Measurements from ENCODE around the gene CNOT4.

GRCh38 chr7:135327458-135327857, 182.4 kb downstream of the CNOT4 start:
- TF ChIP-seq CTCF (IDR thresholded peaks at IDR 0.05; ENCODE audit: low read depth, low read length) = no peak
- TF ChIP-seq, protein P1, sequence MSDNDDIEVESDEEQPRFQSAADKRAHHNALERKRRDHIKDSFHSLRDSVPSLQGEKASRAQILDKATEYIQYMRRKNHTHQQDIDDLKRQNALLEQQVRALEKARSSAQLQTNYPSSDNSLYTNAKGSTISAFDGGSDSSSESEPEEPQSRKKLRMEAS (IDR thresholded peaks at IDR 0.05; ENCODE audit: low read depth, low read length) = no peak
- no peak for TF ChIP-seq POLR2A (IDR thresholded peaks at IDR 0.05; ENCODE audit: extremely low read depth, insufficient read length)
